Gastrocnemius medialis (tissue), 4 donors: ENCODE measurements around the gene MUC5B. TPM values are rescaled to one million over a fixed set of nuclear protein-coding genes. Genes with fewer than 3 reads are reported as not detected.
A peak's percentile ranks its signal among the peaks of the same experiment; 100 is the strongest.

Experiments used
- ATAC-seq, 2 donors: fragments of 150-250 bp; one replicate each; pipeline ENCODE4 v1.9.1; 2016
- DNase-seq, 2 donors: peaks; one replicate each; pipeline ENCODE4 v3.0.0-alpha.2; 2019
- H3K27ac ChIP-seq, 4 donors: fragments of 200-600 bp; sonication (generic); 1 replicate in 1 of 4; 2 replicates in 3 of 4; pipeline ENCODE4 v1.5.1; 2016 to 2018; ENCODE audit warnings: mild to moderate bottlenecking in 2 of 4, moderate library complexity in 1 of 4
- H3K27me3 ChIP-seq, 3 donors: fragments of 200-600 bp; sonication (generic) in 2 of 3; 1 replicate in 1 of 3; 2 replicates in 2 of 3; pipeline versions ENCODE4 v1.5.1 to v1.6.0; 2016 to 2019; ENCODE audit warnings: mild to moderate bottlenecking in 1 of 3, moderate library complexity in 1 of 3
- H3K36me3 ChIP-seq, 2 donors: fragments of 200-600 bp; sonication (generic) in 1 of 2; one replicate each; pipeline ENCODE4 v1.5.1; 2017 to 2018
- H3K4me1 ChIP-seq, 2 donors: fragments of 200-600 bp; sonication (generic) in 1 of 2; one replicate each; pipeline ENCODE4 v1.5.1; 2016 to 2017; ENCODE audit warnings: mild to moderate bottlenecking in 2 of 2
- H3K4me3 ChIP-seq, 4 donors: fragments of 200-600 bp; sonication (generic) in 3 of 4; 1 replicate in 1 of 4; 2 replicates in 3 of 4; pipeline ENCODE4 v1.5.1; 2016 to 2019; ENCODE audit warnings: mild to moderate bottlenecking in 2 of 4
- H3K9me3 ChIP-seq, 3 donors: fragments of 200-600 bp; sonication (generic) in 2 of 3; 1 replicate in 1 of 3; 2 replicates in 2 of 3; pipeline ENCODE4 v1.5.1; 2016 to 2019
- CTCF ChIP-seq, 5 experiments: fragments of 450-650 bp in 3 of 5; fragments of 200-600 bp in 2 of 5; sonication (generic) in 2 of 5; IDR thresholded peaks in 4 of 5; conservative IDR thresholded peaks in 1 of 5; 1 replicate in 4 of 5; 2 replicates in 1 of 5; pipeline ENCODE4 v1.5.1; 2016 to 2019; ENCODE audit warnings: antibody characterized with exemption in 5 of 5, mild to moderate bottlenecking in 3 of 5, moderate library complexity in 3 of 5
- POLR2A ChIP-seq, 2 donors: fragments of 450-650 bp; IDR thresholded peaks; one replicate each; pipeline ENCODE4 v1.6.1; 2017; ENCODE audit warnings: antibody characterized with exemption in 2 of 2, mild to moderate bottlenecking in 2 of 2, moderate library complexity in 2 of 2
- in situ Hi-C, 4 donors: fragments of 200-750 bp; cut with MboI; loops; one replicate each; pipeline versions ENCODE4 v1.15.0 to v1.8.0; 2017; ENCODE audit warnings: low sequenced_read_pairs in 4 of 4
- intact Hi-C: fragments of 100-400 bp; cut with DNase I; formaldehyde crosslinking; loops from one replicate; pipeline ENCODE4 v1.15.1; 2023; ENCODE audit warnings: low total_unique reads
- total RNA-seq, 4 donors: library from RNA; depleted of rRNA; stranded (reverse); fragments of >200 nt; gene quantifications; one replicate each; pipeline versions ENCODE4 v1.1.0 to v1.2.3, GENCODE V29; 2016

The MUC5B gene
- total RNA-seq, 4 donors from 2014 or later = 0.17 TPM; not detected in 3

- DNase-seq (no peak), ATAC-seq (no peak)
- in situ Hi-C loops = loop anchor here in 1 of 4 donors (25.0 kb wide), 1 partner anchor 252 kb away; no protein-coding TSS in a partner anchor
- Histone ChIP-seq H3K36me3 (no peaks in the 10 kb centered on the region), H3K9me3 (no peaks in the 10 kb centered on the region), H3K4me1 (peaks cover 4 to 18% of the 10 kb centered on the region in 2 donors), H3K27ac (no peak overlapping the region), H3K4me3 (no peak overlapping the region), H3K27me3 (no peaks in the 10 kb centered on the region)
- TF ChIP-seq POLR2A (IDR thresholded peaks at IDR 0.05) (no peak), CTCF (IDR thresholded peaks at IDR 0.05 in 4 of 5, conservative IDR thresholded peaks at IDR 0.05 in 1 of 5) (no peak)
- intact Hi-C loops = loop anchor here (5.0 to 10.0 kb wide), 3 partner anchors 37 to 125 kb away; partner anchors contain the start of gene BRSK2
Observed at GRCh38 chr11:1260023-1260501, 37.2 kb downstream of the MUC5B start.

- in situ Hi-C loops = loop anchor here in 1 of 4 donors (25.0 kb wide), 1 partner anchor 252 kb away; no protein-coding TSS in a partner anchor
- peaks cover 4 to 18% of the 10 kb centered on the region in 2 donors for H3K4me1 ChIP-seq
- no peaks in the 10 kb centered on the region for H3K9me3 ChIP-seq
- ATAC-seq (no peak), DNase-seq (no peak)
- H3K36me3 ChIP-seq = no peaks in the 10 kb centered on the region
- intact Hi-C loops = loop anchor here (5.0 to 10.0 kb wide), 3 partner anchors 37 to 124 kb away; partner anchors contain the start of gene BRSK2
- TF ChIP-seq POLR2A (IDR thresholded peaks at IDR 0.05) = no peak
- TF ChIP-seq CTCF (IDR thresholded peaks at IDR 0.05 in 4 of 5, conservative IDR thresholded peaks at IDR 0.05 in 1 of 5) = no peak
- no peak overlapping the region for H3K27ac ChIP-seq
- no peaks in the 10 kb centered on the region for H3K27me3 ChIP-seq
- no peak overlapping the region for H3K4me3 ChIP-seq
Observed at GRCh38 chr11:1260620-1261019, 37.8 kb downstream of the MUC5B start.

GRCh38 chr11:1261241-1262071, 38.6 kb downstream of the MUC5B start:
- no peak for DNase-seq
- peak overlapping the region in 3 of 4 donors; percentile 79 to 87 (median 86) for H3K27ac ChIP-seq
- intact Hi-C loops = loop anchor here (5.0 to 10.0 kb wide), 3 partner anchors 36 to 123 kb away; partner anchors contain the start of gene BRSK2

More at GRCh38 chr11:1261241-1262071, 38.6 kb downstream of the MUC5B start:
- Histone ChIP-seq H3K9me3 (no peaks in the 10 kb centered on the region), H3K36me3 (no peaks in the 10 kb centered on the region), H3K4me1 (peaks cover 4 to 18% of the 10 kb centered on the region in 2 donors), H3K27me3 (no peaks in the 10 kb centered on the region), H3K4me3 (peak overlapping the region; percentile 58 to 69 (median 64))
- in situ Hi-C loops = loop anchor here in 1 of 4 donors (25.0 kb wide), 1 partner anchor 251 kb away; no protein-coding TSS in a partner anchor
- ATAC-seq = no peak
- no peak for TF ChIP-seq POLR2A (IDR thresholded peaks at IDR 0.05)
- no peak for TF ChIP-seq CTCF (IDR thresholded peaks at IDR 0.05 in 4 of 5, conservative IDR thresholded peaks at IDR 0.05 in 1 of 5)
